PC-3 (cell line): Measurements from ENCODE around the gene CCDC110.

ENCODE experiments used
- CTCF ChIP-seq: fragments of 300-600 bp; sonication (generic); conservative IDR thresholded peaks from 2 replicates; pipeline ENCODE4 v1.5.1; 2017; ENCODE audit warnings: antibody characterized with exemption, low read depth, mild to moderate bottlenecking, low read length
- EZH2 ChIP-seq: fragments of 300-600 bp; sonication (generic); IDR thresholded peaks from one replicate; pipeline ENCODE4 v1.6.1; 2017; ENCODE audit warnings: antibody characterized with exemption, mild to moderate bottlenecking, low read length; ENCODE audit not compliant: unreplicated experiment

GRCh38 chr4:185399466-185399865 lies 72.1 kb downstream of the CCDC110 start:
- no peak for TF ChIP-seq CTCF
- TF ChIP-seq EZH2: no peak
